Measurements from ENCODE around the gene LAMB3.
A peak's percentile ranks its signal among the peaks of the same experiment; 100 is the strongest.

DNA sequence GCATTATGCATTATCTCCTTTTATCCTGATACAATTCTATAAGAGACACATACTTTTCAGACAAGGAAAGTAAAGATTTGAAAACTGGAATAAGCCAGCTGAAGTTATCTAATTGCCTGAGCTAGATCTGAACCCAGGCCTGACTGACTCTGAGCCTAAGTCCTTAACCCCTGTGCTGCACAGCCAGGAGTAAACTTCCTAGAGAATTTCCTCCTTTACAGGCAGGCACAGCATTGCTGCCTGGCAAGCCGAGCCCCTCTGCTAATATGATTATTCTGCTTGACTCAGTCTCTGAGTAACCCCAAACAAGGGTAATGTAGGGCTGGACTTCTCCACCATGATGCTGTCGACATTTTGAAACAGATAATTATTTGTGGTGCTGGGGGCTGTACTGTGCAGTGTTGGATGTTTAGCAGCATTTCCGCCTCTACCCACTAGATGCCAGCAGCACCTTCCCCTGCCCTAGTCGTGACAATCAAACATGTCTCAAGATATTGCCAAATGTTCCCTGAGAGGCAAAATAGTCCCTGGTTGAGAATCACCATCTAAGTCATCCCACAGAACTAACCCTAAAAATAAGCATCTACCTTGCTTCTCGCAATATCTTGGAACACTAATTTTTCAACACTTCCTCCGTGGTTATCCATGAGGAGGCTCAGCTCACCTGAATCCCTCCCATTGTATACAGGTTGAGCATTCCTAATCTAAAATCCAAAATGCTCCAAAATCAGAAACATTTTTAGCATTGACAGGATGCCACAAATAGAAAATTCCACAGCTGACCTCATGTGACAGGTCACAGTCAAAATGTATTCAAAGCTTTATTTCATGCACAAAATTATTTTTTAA lies 50.2 kb downstream of the LAMB3 start:
- peak; percentile 24 for TF ChIP-seq CTCF (IDR thresholded peaks at IDR 0.05)
- no peak for TF ChIP-seq EZH2 (IDR thresholded peaks at IDR 0.05; ENCODE audit: borderline replicate concordance, insufficient read depth, low read depth, low read length, poor library complexity, severe bottlenecking)
